Measurements from ENCODE around the gene NCEH1. TPM values are rescaled to one million over a fixed set of nuclear protein-coding genes. Genes with fewer than 3 reads are reported as not detected.

The NCEH1 gene
- polyA plus RNA-seq, 3 donors: 8.6 to 23.9 (median 20.7) TPM

- no peak overlapping the region for H3K4me3 Mint-ChIP-seq
- no peak for DNase-seq
- H3K36me3 ChIP-seq (replicated peaks in 1 of 2; ENCODE audit: control insufficient read depth in 1 of 2, insufficient read depth in 2 of 2, low read length in 2 of 2): no peaks in the 10 kb centered on the region
- intact Hi-C loops (cut with micrococcal nuclease): no loop called here
- peaks cover 62% of the 10 kb centered on the region for H4K20me1 ChIP-seq (ENCODE audit: insufficient read depth, low read length)
- H3K27ac Mint-ChIP-seq: no peak overlapping the region
- no peaks in the 10 kb centered on the region for H3K27me3 Mint-ChIP-seq (ENCODE audit: low read depth in 3 of 3)
- no peaks in the 10 kb centered on the region for H3K9me3 Mint-ChIP-seq
- no peak overlapping the region for H3K4me3 ChIP-seq (replicated peaks in 1 of 3; ENCODE audit: low read depth in 2 of 3, low read length in 3 of 3)
- no peaks in the 10 kb centered on the region for H3K9me3 ChIP-seq (replicated peaks in 1 of 2; ENCODE audit: control insufficient read depth in 1 of 2, insufficient read depth in 1 of 2, low read length in 2 of 2)
- no peak for TF ChIP-seq CTCF (IDR thresholded peaks at IDR 0.05)
- H3K79me2 ChIP-seq (ENCODE audit: insufficient read depth, low read length): peaks cover 10% of the 10 kb centered on the region
- H2AFZ ChIP-seq (ENCODE audit: insufficient read depth, low read depth, low read length, poor library complexity, severe bottlenecking): no peak overlapping the region
- H3K4me1 Mint-ChIP-seq: peaks cover 13% of the 10 kb centered on the region
- H3K9ac ChIP-seq (ENCODE audit: insufficient read depth, low read length, poor library complexity, severe bottlenecking): no peak overlapping the region
- no CpG with 5 or more reads among the region's 5 CpGs for WGBS (ENCODE audit: insufficient coverage)
- H3K4me2 ChIP-seq (replicated peaks; ENCODE audit: extremely low read depth, low read length, poor library complexity, severe bottlenecking): no peak overlapping the region
- no peaks in the 10 kb centered on the region for H3K27me3 ChIP-seq (ENCODE audit: control insufficient read depth in 2 of 2, insufficient read depth in 2 of 2, low read length in 2 of 2)
- H3K36me3 Mint-ChIP-seq: peaks cover 0 to 5% of the 10 kb centered on the region in 2 donors
- no peak overlapping the region for H3K27ac ChIP-seq (ENCODE audit: low read depth in 1 of 2, low read length in 2 of 2)
- peaks cover 6 to 11% of the 10 kb centered on the region in 2 donors for H3K4me1 ChIP-seq (ENCODE audit: control insufficient read depth in 1 of 2, insufficient read depth in 2 of 2, low read length in 2 of 2)
Measured at GRCh38 chr3:172654470-172654869, 56.4 kb downstream of the NCEH1 start.

- Histone ChIP-seq H3K4me2 (replicated peaks; ENCODE audit: extremely low read depth, low read length, poor library complexity, severe bottlenecking) (no peak overlapping the region), H3K79me2 (ENCODE audit: insufficient read depth, low read length) (peaks cover 12% of the 10 kb centered on the region), H3K36me3 (replicated peaks in 1 of 2; ENCODE audit: control insufficient read depth in 1 of 2, insufficient read depth in 2 of 2, low read length in 2 of 2) (no peaks in the 10 kb centered on the region), H3K27ac (ENCODE audit: low read depth in 1 of 2, low read length in 2 of 2) (no peak overlapping the region), H3K9me3 (replicated peaks in 1 of 2; ENCODE audit: control insufficient read depth in 1 of 2, insufficient read depth in 1 of 2, low read length in 2 of 2) (no peaks in the 10 kb centered on the region), H3K9ac (ENCODE audit: insufficient read depth, low read length, poor library complexity, severe bottlenecking) (no peak overlapping the region), H3K4me3 (replicated peaks in 1 of 3; ENCODE audit: low read depth in 2 of 3, low read length in 3 of 3) (no peak overlapping the region), H2AFZ (ENCODE audit: insufficient read depth, low read depth, low read length, poor library complexity, severe bottlenecking) (no peak overlapping the region), H4K20me1 (ENCODE audit: insufficient read depth, low read length) (peaks cover 57% of the 10 kb centered on the region), H3K4me1 (ENCODE audit: control insufficient read depth in 1 of 2, insufficient read depth in 2 of 2, low read length in 2 of 2) (peaks cover 17 to 25% of the 10 kb centered on the region in 2 donors), H3K27me3 (ENCODE audit: control insufficient read depth in 2 of 2, insufficient read depth in 2 of 2, low read length in 2 of 2) (no peaks in the 10 kb centered on the region)
- no peak for TF ChIP-seq CTCF (IDR thresholded peaks at IDR 0.05)
- peaks cover 24% of the 10 kb centered on the region for H3K4me1 Mint-ChIP-seq
- H3K9me3 Mint-ChIP-seq: no peaks in the 10 kb centered on the region
- no peaks in the 10 kb centered on the region for H3K27me3 Mint-ChIP-seq (ENCODE audit: low read depth in 3 of 3)
- intact Hi-C loops (cut with micrococcal nuclease): no loop called here
- H3K4me3 Mint-ChIP-seq: no peak overlapping the region
- WGBS (ENCODE audit: insufficient coverage): 100% methylated on average over 2 of the region's 2 CpGs
- no peak for DNase-seq
- H3K27ac Mint-ChIP-seq: peak overlapping the region in 1 of 7 donors; percentile 14
- H3K36me3 Mint-ChIP-seq: peaks cover 0 to 5% of the 10 kb centered on the region in 2 donors
Measured at GRCh38 chr3:172653004-172653572, 57.8 kb downstream of the NCEH1 start.

Data from CD14-positive monocyte (primary cell).